Cardiac muscle cell (in vitro differentiated cells and primary cell): ENCODE measurements around the gene GIT2. TPM values are rescaled to one million over a fixed set of nuclear protein-coding genes. Genes with fewer than 3 reads are reported as not detected.

Experiments
- DNase-seq, 2 donors: peaks; one replicate each; pipeline versions ENCODE4 v3.0.0 to v3.0.0-alpha.2; 2010 to 2017; ENCODE audit warnings: low read depth in 1 of 2, low spot score in 1 of 2
- H3K27ac ChIP-seq: fragments of 200-600 bp; sonication (generic); 2 replicates; pipeline ENCODE4 v1.5.1; 2016
- H3K27me3 ChIP-seq: fragments of 200-600 bp; sonication (generic); 2 replicates; pipeline ENCODE4 v1.6.0; 2016; ENCODE audit warnings: control low read depth
- H3K36me3 ChIP-seq: fragments of 200-600 bp; sonication (generic); 2 replicates; pipeline ENCODE4 v1.5.1; 2016; ENCODE audit warnings: control low read depth
- H3K4me1 ChIP-seq: fragments of 200-600 bp; sonication (generic); 2 replicates; pipeline ENCODE4 v1.8.1; 2017; ENCODE audit warnings: low read depth, mild to moderate bottlenecking, mixed run types
- H3K4me3 ChIP-seq: fragments of 200-600 bp; sonication (generic); 2 replicates; pipeline ENCODE4 v1.5.1; 2016; ENCODE audit warnings: mild to moderate bottlenecking
- H3K9me3 ChIP-seq: fragments of 200-600 bp; sonication (generic); 2 replicates; pipeline ENCODE4 v1.5.1; 2017; ENCODE audit warnings: low read depth, mild to moderate bottlenecking, control low read depth
- polyA plus RNA-seq: library from polyadenylated mRNA; unstranded; fragments of >200 nt; fragmentation: Nextera tagmentation; extraction: Ambion mirVana; gene quantifications from 2 replicates; pipeline ENCODE4 v1.2.1, GENCODE V29; 2016
- total RNA-seq: library from RNA; depleted of rRNA; stranded (reverse); fragments of >200 nt; gene quantifications from 2 replicates; pipeline ENCODE4 v1.2.3, GENCODE V29; 2016
- TF ChIP-seq, protein P1 (sequence below): IDR thresholded peaks from 2 replicates; pipeline ENCODE4 v1.5.1; 2012; ENCODE audit warnings: low read depth, mild to moderate bottlenecking, low read length

The GIT2 gene
- total and polyA plus RNA-seq, 2 experiments from 2014 or later, result 23.3 to 25.7 TPM

DNA sequence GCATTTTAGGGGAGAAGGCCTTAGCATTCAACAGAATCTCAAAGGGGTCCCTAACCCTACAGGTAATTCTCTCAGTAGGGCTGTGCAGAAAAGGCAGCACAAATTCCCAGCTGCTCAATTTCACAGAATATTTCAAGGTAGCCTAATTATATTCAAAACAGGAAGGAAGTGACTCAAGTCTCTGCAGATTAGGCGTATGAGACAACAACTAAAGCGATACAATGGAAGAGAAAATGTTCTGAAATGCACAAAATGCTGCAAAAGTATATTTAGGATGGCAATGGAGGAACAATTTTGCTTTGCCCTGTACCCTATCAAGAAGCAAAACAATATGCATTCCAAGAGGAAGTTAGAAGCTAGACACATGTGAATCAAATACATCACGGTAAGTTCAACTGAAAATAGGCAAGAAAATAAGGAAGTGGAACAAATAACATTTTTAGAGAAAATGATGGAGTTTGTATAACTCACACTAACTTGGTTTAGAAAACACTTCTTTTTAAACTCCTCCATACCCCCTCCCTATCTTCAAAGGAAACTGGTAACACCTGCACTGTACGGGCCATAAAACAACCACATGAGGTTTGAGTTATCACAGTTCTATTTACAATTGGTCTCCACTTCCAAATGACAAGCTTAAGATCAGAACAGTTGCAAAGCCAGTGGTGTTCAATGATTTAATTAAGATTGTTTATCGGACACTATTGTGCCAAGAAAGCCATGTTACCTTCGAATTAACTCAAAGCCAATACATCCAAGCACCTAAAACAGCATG lies 1.6 kb downstream of the GIT2 start:
- H3K4me1 ChIP-seq, result peaks cover 3% of the 10 kb centered on the region
- H3K9me3 ChIP-seq, result no peaks in the 10 kb centered on the region
- DNase-seq, result peak in 1 of 2 donors; percentile 21
- no peaks in the 10 kb centered on the region for H3K27me3 ChIP-seq
- peaks cover 3% of the 10 kb centered on the region for H3K36me3 ChIP-seq
- no peak overlapping the region for H3K27ac ChIP-seq
- TF ChIP-seq, protein P1, sequence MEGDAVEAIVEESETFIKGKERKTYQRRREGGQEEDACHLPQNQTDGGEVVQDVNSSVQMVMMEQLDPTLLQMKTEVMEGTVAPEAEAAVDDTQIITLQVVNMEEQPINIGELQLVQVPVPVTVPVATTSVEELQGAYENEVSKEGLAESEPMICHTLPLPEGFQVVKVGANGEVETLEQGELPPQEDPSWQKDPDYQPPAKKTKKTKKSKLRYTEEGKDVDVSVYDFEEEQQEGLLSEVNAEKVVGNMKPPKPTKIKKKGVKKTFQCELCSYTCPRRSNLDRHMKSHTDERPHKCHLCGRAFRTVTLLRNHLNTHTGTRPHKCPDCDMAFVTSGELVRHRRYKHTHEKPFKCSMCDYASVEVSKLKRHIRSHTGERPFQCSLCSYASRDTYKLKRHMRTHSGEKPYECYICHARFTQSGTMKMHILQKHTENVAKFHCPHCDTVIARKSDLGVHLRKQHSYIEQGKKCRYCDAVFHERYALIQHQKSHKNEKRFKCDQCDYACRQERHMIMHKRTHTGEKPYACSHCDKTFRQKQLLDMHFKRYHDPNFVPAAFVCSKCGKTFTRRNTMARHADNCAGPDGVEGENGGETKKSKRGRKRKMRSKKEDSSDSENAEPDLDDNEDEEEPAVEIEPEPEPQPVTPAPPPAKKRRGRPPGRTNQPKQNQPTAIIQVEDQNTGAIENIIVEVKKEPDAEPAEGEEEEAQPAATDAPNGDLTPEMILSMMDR, result no peak
- peak overlapping the region; percentile 73 for H3K4me3 ChIP-seq

DNA sequence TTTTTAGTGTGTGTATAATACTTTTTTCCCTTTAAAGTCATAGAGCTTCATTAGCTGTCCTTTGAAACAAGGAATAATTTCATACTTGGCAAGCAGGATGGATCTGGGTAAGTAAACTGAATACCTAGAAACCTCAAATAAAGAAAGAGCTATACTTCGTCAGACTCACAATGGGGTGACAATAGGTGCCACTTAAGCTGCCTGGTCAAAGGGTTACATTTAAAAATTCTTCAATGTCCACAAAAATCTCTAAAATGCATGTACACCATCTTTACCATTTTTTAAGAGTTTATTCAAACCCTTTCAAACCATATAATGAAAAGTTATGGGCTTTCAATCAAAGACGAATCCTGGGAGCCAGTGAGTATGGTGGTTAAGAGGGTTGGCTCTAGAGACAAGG lies 3.1 kb downstream of the GIT2 start:
- Histone ChIP-seq H3K4me3 (no peak overlapping the region), H3K27me3 (no peaks in the 10 kb centered on the region), H3K9me3 (no peaks in the 10 kb centered on the region), H3K27ac (no peak overlapping the region), H3K4me1 (peaks cover 9% of the 10 kb centered on the region), H3K36me3 (peaks cover 7% of the 10 kb centered on the region)
- DNase-seq, result no peak
- TF ChIP-seq, protein P1, result no peak

DNA sequence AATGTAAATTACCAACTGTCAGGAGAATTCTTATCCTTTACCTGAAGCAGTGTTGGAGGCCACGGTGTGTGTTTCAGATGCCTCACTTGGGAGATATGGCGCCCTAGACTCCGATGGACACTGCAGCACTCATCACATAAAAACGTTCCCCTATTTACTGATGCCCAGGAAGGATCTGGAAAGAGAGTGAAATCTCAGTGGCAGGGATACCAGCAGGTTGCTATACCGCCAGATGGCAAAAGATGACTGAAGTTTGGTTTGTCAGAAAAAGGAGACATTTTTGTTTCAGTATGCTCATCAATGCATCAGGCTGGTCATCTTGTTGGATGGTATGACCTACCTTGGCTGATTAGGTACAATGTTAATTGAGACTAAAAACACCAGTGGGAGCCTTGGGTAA lies 4.6 kb downstream of the GIT2 start:
- no peaks in the 10 kb centered on the region for H3K9me3 ChIP-seq
- no peak for DNase-seq
- no peak overlapping the region for H3K4me3 ChIP-seq
- TF ChIP-seq, protein P1, result no peak
- no peak overlapping the region for H3K27ac ChIP-seq
- H3K4me1 ChIP-seq, result peaks cover 9% of the 10 kb centered on the region
- no peaks in the 10 kb centered on the region for H3K27me3 ChIP-seq
- peaks cover 16% of the 10 kb centered on the region for H3K36me3 ChIP-seq

DNA sequence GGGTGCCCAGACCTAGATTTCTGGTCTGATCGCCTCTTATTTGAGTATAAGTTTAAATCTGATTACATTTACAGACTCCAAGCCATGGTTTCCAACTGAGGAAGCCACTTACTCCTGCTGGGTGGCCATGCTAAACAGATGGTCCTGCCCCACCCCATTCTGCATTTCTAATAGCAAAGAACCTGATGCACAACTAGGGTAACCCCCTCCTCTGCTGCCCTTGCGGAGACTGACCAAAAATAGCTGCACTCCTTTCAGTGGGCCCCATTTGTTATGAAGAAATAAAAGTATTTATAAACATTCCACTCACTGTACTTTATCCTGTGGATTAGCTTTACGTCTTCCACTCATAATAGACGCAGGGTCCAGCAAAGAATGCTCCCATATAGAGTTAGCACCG lies 6.8 kb downstream of the GIT2 start:
- no peak for DNase-seq

DNA sequence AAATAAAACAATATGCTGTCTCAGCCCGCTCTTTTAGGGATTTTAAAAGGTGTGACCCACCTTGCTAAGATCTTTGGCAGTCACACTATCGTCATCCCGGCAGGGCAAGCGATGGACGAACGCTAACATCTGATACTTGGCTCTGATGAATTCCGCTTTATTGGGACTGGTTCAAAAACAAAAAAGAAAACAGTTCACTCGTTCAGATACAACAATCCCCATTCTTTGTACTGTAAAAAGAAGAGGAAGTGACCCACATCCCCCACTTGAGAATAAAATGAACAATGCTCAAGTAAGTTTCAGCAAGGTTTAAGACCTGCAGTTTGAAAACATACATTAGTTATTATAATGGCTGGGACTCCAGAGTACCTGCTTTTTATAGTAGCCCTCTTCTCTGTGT lies 7.3 kb downstream of the GIT2 start:
- Histone ChIP-seq H3K27ac (no peak overlapping the region), H3K36me3 (peaks cover 16% of the 10 kb centered on the region), H3K27me3 (no peaks in the 10 kb centered on the region), H3K4me3 (no peak overlapping the region), H3K9me3 (no peaks in the 10 kb centered on the region), H3K4me1 (peaks cover 12% of the 10 kb centered on the region)
- TF ChIP-seq, protein P1, result no peak
- no peak for DNase-seq

More for the DNA sequence above, 6.8 kb downstream of the GIT2 start:
- Histone ChIP-seq H3K36me3 (peaks cover 16% of the 10 kb centered on the region), H3K9me3 (no peaks in the 10 kb centered on the region), H3K27me3 (no peaks in the 10 kb centered on the region), H3K27ac (peak overlapping the region; percentile 14), H3K4me3 (no peak overlapping the region), H3K4me1 (peaks cover 9% of the 10 kb centered on the region)
- TF ChIP-seq, protein P1, result no peak
